HG03280 (cell line): ENCODE results near the gene NFATC2.
"Not testable (repeated sequence)": the region's sequence is repeated elsewhere in the genome, so short reads cannot be mapped to it uniquely, and the experiment has no call there.

Experiments
- ATAC-seq: cut with Tn5 transposase; IDR thresholded peaks from one replicate; pipeline ENCODE4 v1.9.1; 2021; ENCODE audit warnings: mild to moderate bottlenecking, moderate library complexity; ENCODE audit not compliant: unreplicated experiment

Gene NFATC2

DNA sequence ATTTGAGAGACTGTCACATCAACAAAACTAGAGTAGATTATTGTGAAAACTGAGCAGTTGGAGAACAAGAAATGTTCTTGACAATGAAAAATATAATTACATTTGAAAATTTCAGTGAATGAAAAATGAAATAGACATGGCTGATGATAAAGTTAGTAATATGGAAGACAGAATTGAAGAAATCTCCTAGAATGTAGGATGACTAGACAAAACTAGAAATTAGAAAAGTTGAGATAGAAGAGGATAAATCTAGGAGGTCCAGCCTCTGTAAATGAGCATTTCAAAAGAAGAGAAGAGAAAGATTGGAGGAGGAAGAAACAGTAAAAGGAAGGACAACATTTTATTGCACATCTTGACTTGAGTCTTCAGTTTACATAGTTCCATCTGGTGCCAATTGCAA is 178.7 kb downstream of the NFATC2 start:
- ATAC-seq = no peak

DNA sequence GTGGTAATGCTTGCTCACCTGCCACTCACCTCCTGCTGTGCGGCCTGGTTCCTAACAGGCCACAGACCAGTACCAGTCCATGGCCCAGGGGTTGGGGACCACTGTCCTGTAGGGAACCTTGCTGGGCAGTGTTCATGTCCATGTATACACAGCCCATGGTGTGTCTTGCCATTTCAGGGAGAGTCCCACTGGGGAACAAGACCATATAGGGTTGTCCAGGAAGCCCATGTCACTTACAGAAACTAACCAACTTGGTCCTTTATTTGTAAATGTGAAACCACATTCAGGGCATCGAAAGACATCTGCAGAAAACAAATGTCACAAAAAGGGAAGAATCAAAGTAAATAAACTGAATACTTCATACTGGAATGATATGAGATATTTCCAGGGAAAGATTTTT is 179.1 kb downstream of the NFATC2 start:
- ATAC-seq = no peak

DNA sequence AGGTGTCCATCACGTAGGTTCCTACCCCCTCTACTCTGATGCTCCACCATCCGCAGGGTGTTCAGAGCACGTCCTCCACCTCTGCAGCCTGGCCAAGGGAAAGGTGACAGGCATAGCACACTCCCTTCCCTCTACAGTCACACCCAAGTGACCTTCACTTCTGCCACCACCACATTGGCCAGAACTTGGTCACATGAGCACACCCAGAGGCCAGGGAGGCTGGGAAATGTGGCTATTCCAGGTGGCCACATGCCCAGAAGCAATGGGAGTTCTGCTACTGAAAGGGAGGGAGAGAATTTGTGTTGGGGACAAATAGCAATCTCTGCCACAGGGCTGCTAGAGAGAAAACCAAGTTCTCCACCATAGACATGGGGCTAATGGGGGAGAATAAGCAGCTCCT is 180.3 kb downstream of the NFATC2 start:
- ATAC-seq = no peak

DNA sequence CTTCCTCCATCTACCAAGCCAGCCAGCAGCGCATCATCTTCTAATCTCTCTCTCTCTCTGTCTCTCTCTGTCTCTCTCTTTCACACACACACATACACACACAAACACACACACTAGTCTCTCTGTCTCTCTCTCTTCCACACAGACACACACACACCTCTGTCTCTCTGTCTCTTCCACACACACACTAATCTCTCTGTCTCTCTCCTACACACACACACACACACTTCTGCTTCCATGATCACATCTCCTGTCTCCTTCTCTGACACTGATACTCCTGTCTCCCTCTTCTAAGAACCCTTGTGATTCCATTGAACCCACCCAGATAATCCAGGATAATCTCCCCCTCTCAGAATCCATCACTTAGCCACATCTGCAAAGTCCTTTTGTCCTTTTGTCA is 181.3 kb downstream of the NFATC2 start:
- ATAC-seq = no peak

DNA sequence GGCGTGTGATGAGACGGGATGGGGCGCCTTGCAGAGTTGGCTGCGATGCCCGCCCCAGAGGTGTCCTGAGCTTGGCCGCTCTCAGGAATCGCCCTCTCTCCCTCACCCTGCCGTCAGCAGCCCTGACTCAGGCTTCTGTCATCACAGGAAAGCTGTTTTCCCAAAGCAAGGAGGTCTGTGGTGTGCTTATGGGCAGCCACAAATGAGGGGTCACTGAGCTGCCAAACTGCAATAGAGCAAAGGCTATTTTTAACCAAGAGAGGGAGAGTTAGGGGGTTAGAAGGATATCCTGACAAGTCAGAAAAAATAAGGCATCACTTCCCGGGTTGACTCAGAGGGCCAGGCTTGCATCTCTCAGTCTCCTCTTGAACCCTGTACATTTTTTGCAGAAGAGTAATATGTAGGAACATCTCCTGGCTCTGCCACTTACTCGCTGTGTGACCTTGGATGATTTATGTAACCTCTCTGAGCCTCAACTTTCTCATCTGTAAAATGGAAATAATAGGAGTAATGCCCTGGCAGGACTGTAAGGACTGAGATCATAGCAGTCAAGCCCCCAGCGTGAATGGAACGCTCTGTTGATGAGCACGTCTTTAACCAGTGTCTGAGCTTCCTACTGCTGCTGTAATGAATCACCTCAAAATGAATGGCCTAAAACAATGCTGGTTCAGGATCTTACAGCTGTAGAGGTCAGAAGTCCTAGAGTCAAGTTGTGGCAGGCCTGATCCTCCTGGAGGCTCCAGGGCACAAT is 181.9 kb downstream of the NFATC2 start:
- no peak for ATAC-seq

DNA sequence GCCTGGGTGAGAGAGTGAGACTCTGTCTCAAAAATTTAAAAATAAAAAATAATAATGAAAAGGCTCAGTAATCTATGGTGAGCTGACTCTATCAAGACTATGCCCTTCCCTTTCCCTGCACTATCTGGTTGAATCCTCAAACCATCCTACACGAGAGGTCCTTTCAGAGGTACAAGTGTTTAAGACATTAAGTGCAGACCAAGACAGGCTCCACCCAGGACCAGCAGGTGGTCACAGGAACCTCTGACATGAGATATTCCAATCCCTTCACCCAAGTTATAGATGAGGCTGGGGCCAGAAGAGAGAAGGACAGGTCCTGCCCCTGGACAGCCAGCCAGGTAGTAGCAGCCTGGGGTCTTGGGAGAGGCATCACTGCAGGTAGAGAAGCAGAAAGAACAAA is 182.6 kb downstream of the NFATC2 start:
- ATAC-seq = no peak

DNA sequence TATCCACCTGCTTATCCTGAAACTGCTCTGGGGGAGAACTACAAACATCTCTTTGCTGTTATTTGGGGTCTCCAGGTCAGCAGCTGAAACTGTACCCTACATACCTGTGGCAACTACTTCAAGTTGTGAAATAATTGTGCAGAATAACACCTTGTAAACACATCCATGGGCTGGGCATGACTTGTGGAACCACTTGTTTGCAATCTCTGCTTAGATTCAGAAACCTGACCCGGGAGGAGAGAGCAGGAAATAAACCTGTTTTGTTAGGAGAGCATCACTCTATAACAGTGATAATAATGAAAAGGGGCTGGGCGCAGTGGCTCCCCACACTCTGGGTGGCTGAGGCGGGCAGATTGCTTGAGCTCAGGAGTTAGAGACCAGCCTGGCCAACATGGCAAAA is 183.1 kb downstream of the NFATC2 start:
- no peak for ATAC-seq

DNA sequence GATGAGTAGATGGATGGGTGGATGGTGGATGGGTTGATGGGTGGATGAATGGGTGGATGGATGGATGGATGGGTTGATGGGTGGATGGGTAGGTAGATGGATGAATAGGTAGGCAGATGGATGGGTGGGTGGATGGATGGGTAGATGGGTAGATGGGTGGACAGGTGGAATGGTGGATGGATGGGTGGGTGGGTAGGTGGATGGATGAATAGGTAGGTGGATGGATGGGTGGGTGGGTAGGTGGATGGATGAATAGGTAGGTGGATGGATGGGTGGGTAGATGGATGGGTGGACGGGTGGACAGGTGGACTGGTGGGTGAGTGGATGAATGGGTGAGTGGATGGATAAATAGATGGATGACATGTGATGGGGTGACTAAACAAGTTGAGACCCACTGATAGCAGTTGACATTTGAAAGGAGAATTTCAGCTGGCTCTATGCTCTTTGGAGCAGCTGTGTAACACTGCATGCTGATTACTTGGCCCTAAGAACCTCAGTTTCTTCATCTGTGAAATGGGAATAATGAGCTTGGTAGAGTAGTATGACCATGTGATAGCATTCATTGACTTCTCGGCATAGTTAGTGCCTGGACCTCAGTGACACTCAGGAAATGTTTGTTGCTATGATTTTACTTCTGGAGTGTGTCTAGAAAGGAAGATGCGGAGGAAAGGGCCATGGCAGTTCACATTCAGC is 184.3 kb downstream of the NFATC2 start:
- ATAC-seq = no peak

DNA sequence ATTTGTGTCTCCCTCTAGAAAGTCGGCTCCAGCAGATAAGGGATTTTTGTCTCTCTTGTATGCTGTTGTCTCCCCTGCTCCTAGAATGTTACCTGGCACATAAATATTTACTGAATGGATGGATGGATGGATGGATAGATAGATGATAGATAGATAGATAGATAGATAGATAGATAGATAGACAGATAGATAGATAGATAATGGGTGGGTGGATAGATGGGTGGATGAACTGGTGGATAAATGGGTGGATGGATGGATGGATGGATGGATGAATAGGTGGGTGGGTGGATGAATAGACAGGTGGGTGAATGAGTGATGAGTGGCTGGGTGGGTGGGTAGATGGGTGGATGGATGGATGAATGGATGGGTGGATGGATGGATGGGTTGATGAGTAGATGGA is 185.0 kb downstream of the NFATC2 start:
- no peak for ATAC-seq

DNA sequence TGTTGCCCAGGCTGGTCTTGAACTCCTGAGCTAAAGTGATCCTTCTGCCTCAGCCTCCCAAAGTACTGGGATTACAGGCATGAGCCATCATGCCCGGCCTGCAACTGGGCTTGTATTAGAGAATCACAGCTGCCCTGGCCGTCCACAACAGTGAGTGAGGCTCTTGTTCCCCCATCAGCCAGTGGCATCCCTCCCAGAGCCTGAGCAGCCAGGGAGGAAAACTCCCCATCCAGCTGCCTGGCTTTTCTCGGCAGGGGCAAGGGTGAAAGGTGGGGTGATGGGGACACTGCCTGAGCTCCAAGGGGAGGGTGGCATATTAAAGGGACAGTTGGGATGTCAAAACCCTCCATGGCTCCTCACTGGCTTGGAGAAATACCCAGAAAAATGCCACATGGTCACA is 185.6 kb downstream of the NFATC2 start:
- no peak for ATAC-seq

DNA sequence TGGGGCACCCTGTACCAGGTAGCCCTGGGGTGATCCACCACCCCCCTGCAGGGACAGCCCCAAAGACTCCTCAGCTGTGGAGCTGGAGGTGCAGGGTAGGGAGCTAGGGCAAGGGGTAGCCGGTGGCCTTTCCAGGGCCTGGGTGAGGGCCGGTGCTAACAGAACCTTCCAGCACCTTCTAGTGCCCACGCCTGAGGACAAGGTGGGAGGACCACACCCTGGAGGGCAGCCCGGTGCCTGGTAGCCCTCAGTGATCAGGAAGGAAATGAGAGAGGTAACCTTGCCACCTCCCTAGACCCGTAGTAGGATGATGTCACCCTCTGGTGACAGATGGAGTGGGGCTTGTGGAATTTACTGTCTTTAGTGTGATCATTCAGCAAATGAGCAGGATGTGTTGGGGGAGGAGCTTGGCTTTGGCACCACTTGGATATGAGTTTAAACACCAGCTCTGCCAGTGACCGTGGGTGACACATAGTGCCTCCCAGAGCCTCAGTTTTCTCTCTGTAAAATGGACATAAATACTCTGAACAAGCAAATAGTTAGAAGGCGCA is 187.7 kb downstream of the NFATC2 start:
- ATAC-seq = no peak

DNA sequence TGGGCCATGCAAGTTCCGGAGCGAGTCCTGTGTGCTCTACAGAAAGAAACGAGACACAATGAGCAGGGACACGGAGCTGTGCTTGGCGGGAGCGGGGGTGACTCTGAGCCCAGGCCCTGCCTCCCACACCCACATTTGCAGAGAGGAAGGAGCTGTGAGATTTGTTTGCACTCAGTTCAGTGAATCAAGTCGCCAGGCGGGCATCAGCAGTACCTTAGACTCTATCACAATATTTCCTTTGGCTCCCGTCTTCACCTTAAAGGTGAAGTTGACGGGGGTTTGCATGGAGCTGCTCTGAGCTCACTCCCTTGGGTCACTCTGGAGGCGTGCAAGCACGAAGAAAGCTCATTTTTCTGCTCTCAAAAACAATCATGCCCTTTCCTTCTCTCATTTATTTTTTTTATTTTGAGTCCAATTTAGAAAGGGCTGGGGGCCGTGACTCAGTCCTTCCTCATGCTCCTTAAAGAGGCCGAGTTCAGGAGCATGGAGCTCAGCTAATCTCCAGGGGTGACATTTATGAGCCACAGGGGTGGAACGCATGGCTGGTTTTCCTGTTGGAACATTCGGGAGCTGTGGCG is 188.2 kb downstream of the NFATC2 start:
- ATAC-seq = no peak

DNA sequence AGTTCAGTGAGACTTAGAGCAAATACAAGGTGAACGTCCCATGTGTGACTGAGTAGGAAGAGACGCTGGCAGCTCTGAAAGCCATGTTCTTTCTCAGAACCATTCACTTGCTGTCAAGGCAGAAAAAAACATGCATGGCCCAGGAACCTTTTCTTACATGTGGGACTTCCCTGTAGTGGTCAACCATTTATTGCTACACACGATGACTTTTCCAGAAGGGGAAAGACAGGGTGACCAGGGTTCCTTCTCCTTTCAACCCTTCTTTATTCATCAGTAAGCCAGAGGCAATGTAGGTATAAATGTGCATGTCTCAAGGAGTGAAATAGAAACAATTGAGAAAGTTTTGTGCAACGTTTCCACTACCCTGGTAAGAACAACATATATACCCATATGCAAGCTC is 189.0 kb downstream of the NFATC2 start:
- no peak for ATAC-seq

DNA sequence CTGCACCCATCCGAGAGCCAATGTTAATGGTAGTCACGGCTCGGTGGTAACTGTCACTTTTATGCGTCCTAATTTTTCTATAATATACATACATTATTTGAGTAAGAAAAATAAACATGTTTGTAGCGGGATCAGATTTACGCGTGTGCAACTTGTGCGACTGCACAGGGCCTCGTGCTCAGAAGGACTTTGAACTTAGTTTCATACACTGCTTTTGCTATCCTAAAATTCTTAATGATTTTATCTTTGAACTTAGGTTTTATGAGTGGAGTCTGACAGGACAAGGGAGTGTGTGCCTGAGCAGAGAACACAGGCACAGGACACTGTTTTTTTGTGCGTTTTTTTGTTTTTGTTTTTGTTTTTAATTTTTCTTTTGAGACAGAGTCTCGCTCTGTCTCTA is 189.7 kb downstream of the NFATC2 start:
- ATAC-seq = no peak

DNA sequence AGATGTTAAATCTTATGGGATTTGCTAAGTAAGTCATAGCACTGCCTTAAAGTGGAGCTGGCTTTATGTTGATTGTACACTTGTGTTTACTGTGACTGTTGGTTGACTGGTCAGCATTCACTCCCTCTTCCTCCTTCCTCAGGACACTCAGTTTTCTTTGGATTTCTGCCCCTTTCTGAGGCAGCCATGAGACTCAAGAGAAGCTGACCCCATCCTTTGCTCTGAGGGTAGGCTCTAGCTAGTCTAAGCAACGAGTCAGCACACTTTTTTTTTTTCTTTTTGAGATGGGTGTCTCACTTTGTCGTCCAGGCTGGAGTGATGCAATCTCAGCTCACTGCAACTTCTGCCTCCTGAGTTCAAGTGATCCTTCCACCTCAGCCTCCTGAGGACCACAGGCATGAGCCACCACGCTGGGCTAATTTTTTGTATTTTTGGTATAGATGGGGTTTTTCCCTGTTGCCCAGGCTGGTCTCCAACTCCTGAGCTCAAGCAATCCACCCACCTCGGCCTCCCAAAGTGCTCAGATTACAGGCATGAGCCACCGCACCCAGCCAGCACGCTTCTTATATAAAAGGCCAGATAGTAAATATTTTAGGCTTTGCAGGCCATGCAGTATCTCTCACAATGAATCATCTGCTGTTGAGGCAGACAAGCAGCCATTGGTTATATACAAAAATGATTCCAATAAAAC is 191.4 kb downstream of the NFATC2 start:
- ATAC-seq = no peak

DNA sequence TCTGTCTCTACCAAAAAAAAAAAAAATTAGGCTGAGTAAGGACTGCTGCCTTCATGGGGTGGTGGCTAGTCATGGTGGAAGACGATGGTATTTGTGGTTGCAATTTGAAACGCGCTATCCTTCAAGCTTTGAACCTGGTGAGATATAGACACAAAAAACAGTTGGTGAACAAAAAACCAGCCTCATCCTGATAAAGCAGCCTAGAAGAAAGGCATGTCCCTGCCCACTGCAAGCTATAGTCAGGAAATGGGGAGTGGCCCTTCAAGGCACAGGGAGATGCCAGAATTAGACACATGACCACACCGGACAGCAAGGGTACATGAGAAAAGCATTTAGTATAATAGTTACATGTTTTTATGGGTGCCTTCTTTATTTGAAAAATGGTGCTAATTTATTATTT is 193.6 kb downstream of the NFATC2 start:
- ATAC-seq = no peak

DNA sequence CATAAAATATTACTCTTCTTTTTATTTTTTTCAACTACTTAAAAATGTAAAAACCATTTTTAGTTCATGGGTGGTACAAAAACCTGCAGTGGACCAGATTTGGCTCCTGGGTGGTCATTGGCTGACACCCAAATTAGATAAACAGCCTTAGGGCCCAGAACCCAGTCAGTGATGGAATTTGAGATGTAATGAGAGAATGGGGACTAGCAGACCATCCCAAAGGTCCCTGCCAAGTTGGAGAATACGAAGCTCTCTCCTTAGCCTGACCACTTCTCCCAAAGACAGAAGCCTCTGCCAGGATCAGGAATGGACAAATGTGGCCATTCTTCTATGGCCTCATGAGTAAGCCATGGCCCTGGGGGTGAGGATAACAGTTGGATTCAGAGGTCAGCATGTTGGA is 194.7 kb downstream of the NFATC2 start:
- no peak for ATAC-seq

DNA sequence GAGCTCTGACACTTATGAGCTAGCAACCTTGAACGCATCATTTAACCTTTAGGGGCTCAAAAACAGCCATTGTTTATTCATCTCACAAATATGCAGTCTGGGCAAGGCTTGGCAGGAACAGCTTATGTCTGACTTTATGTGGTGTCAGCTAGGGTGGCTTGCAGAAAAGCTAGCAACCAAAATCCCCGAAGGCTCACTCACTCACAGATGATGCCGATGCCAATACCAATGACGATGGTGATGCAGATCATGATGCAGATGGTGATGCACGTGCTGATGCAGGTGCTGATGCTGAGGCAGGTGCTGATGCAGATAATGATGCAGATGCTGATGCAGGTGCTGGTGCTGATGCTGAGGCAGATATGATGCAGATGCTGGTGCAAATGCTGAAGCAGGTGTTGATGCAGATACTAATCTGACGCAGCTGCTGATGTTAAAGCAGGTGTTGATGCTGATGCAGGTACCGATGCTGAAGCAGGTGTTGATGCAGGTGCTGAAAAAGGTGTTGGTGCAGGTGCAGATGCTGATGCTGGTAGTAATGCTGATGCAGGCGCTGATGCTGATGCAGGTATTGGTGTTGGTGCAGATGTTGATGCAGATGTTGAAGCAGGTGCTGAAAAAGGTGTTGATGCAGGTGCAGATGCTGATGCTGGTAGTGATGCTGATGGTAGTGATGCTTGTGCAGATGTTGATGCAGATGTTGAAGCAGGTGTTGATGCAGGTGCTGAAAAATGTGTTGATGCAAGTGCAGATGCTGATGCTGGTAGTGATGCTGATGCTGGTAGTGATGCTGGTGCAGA is 195.6 kb downstream of the NFATC2 start:
- no peak for ATAC-seq

DNA sequence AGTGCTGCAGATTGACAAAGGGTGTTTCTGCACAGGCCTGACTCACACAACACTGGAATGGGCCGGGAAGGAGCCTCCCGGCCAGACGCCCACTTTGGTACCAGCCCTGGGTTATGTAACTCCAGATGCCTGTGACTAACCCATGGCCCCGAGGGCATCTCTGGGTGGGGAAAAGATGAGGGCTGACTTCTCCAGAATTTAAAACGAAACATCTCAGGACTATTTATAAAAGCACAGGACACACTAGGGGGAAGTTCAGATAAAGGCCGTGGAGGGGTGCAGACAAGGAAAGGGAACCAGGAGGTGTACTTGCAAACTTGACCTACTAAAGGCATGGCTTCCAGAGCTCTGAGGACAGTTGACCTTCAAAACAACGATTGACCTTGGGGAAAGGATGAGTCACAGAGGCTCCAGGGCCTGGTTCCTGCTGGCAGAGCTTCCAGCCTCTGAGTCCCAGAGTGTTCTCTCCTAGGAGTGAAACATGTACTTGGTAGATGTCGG is 196.9 kb downstream of the NFATC2 start:
- ATAC-seq = no peak

DNA sequence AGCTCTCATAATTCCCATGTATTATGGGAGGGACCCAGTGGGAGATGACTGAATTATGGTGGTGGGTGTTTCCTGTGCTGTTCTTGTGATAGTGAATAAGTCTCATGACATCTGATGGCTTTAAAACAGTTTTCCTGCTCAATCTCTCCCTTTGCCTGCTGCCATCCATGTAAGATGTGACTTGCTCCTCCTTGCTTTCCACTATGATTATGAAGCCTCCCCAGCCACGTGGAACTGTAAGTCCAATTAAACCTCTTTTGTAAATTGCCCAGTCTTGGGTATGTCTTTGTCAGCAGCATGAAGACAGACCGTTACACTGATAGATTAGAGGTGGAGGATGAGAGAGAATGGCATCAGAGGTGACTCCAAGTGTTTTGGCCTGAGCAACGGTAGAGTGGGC is 198.7 kb downstream of the NFATC2 start:
- not testable (repeated sequence) for ATAC-seq
